ENCODE results near the gene SLC39A10. TPM values are rescaled to one million over a fixed set of nuclear protein-coding genes. Genes with fewer than 3 reads are reported as not detected.

The SLC39A10 gene, protein sequence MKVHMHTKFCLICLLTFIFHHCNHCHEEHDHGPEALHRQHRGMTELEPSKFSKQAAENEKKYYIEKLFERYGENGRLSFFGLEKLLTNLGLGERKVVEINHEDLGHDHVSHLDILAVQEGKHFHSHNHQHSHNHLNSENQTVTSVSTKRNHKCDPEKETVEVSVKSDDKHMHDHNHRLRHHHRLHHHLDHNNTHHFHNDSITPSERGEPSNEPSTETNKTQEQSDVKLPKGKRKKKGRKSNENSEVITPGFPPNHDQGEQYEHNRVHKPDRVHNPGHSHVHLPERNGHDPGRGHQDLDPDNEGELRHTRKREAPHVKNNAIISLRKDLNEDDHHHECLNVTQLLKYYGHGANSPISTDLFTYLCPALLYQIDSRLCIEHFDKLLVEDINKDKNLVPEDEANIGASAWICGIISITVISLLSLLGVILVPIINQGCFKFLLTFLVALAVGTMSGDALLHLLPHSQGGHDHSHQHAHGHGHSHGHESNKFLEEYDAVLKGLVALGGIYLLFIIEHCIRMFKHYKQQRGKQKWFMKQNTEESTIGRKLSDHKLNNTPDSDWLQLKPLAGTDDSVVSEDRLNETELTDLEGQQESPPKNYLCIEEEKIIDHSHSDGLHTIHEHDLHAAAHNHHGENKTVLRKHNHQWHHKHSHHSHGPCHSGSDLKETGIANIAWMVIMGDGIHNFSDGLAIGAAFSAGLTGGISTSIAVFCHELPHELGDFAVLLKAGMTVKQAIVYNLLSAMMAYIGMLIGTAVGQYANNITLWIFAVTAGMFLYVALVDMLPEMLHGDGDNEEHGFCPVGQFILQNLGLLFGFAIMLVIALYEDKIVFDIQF
- polyA plus RNA-seq (2013, experiment 1 of 2) = 86.7 TPM
- 88.5 TPM for polyA plus RNA-seq (2013, experiment 2 of 2)

DNA sequence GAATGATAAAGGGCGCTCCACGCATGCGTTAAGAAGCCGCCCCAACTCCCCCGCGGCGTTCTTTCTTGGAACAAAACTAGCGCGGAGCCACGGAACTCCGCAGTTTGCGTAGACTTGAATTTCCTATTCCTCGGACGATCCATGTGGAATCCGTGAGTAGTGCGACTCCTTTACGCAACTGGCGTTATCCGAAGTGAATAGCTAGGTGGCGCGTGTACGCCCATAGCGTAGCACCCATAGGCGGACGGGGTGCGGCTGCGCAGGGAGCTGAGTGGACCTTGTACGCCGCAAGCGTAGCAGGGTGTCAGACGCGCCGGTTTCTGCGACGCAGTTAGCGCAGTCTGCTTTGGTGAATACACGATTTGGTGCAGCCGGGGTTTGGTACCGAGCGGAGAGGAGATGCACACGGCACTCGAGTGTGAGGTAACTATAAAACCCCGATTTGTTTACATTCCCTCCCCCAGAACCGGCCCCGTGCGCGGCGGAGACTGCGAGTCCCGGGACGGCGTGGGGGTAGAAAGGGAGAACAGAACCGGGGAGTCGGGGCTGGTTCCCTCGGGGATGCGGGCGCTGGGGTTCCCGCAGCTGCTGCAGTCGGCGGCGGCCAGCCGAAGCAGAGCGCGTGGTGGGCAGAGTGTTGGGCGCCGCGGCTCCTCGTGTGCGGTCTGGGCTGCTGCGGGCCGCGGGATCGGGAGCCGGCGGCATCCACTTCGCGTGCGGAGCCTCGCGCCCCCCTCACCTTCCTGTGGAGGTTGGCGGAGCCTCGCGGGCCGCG lies at the start of gene SLC39A10:
TSS of gene SLC39A10 (plus strand) at position 368 of the 775 bp plus-strand sequence. CDS start 22,817 bp downstream, outside the sequence.
- H3K4me1 ChIP-seq (ENCODE audit: control insufficient read depth in 2 of 2, insufficient read depth in 1 of 2, low read depth in 1 of 2, low read length in 2 of 2) = peaks cover 4% of the 10 kb centered on the region in 2 donors
- peak within 1 kb of the TSS; percentile 94 for H2AK5ac ChIP-seq (ENCODE audit: low read depth, low read length)
- H3K14ac ChIP-seq (ENCODE audit: low read length) = peak within 1 kb of the TSS; percentile 97
- peaks cover 2% of the 10 kb centered on the region for H3K79me1 ChIP-seq (ENCODE audit: low read depth, low read length)
- no peaks in the 10 kb centered on the region for H3K9me3 ChIP-seq (replicated peaks in 1 of 2; ENCODE audit: control insufficient read depth in 2 of 2, insufficient read depth in 1 of 2, low read depth in 1 of 2, low read length in 2 of 2)
- no CpG with 5 or more reads among the region's 85 CpGs for WGBS, 2 donors (ENCODE audit: extremely low coverage in 2 of 2, insufficient read length in 2 of 2, insufficient replicate concordance in 1 of 2)
- H3K4ac ChIP-seq (ENCODE audit: low read length) = peak within 1 kb of the TSS; percentile 89
- peak; percentile 97 for DNase-seq (ENCODE audit: low spot score)
- H3K9ac ChIP-seq (ENCODE audit: low read depth, low read length, poor library complexity) = peak within 1 kb of the TSS; percentile 98
- H2BK12ac ChIP-seq (ENCODE audit: low read length) = no peak within 1 kb of the TSS
- H2AFZ ChIP-seq (ENCODE audit: low read length) = peak within 1 kb of the TSS; percentile 90
- peak within 1 kb of the TSS; percentile 68 to 98 for H3K4me3 ChIP-seq (ENCODE audit: low read length in 2 of 2)
- H3K18ac ChIP-seq (ENCODE audit: low read length) = peak within 1 kb of the TSS; percentile 100
- H4K8ac ChIP-seq (ENCODE audit: low read depth, low read length) = peak within 1 kb of the TSS; percentile 43
- peaks cover 0 to 11% of the 10 kb centered on the region in 2 donors for H3K36me3 ChIP-seq (replicated peaks in 1 of 2; ENCODE audit: control insufficient read depth in 2 of 2, insufficient read depth in 2 of 2, low read length in 2 of 2)
- H3K27ac ChIP-seq (replicated peaks; ENCODE audit: low read length) = peak within 1 kb of the TSS; percentile 83
- H2BK120ac ChIP-seq (ENCODE audit: low read depth, low read length) = no peak within 1 kb of the TSS
- H3K27me3 ChIP-seq (ENCODE audit: control insufficient read depth in 3 of 3, insufficient read depth in 3 of 3, low read depth in 1 of 3, low read length in 3 of 3) = no peaks in the 10 kb centered on the region
- H2BK5ac ChIP-seq (ENCODE audit: low read length) = peak within 1 kb of the TSS; percentile 99
- H3K23ac ChIP-seq (ENCODE audit: low read depth, low read length, poor library complexity) = peak within 1 kb of the TSS; percentile 98
- H4K91ac ChIP-seq (ENCODE audit: low read depth, low read length, poor library complexity) = peak within 1 kb of the TSS; percentile 72
- peak within 1 kb of the TSS; percentile 43 for H3K4me2 ChIP-seq (ENCODE audit: insufficient read depth, low read length, poor library complexity, severe bottlenecking)
- peak within 1 kb of the TSS; percentile 17 for H2BK15ac ChIP-seq (ENCODE audit: low read length)

DNA sequence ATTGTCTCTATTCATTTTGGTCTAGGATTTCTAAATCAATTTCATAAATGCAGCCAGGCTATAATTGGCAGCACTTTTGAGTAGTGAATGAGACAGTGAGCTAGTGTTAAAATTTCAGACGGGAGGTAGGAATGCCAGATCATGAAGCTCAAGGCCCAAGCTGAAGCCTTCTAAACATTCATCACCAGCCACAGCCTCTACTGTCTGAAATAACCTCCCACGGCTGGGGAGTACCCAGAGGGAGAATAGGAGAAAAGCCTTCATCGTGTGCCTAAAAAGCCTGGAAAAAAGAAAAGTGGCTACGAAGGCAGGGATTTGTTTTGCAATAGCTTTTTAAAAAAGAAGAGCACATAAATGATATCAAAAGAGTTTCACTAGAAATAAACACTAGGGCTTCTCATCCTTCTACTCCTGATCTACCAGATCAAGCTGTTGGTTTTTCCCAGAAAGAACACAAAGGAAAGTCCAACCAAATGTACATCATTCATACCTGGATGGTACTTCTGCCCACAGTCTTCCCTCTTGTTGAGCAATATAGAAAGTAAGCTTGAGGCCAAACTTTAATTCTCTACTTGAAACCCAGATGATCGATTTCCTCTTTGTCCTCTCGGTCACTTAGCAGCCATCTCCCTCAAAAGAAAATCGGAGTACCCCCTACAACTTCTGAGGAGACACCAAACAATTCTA lies 48.1 kb upstream of the SLC39A10 start:
- Histone ChIP-seq H3K4me2 (ENCODE audit: insufficient read depth, low read length, poor library complexity, severe bottlenecking) (no peak overlapping the region), H3K14ac (ENCODE audit: low read length) (no peak overlapping the region), H3K79me1 (ENCODE audit: low read depth, low read length) (no peaks in the 10 kb centered on the region), H2AFZ (ENCODE audit: low read length) (no peak overlapping the region), H4K91ac (ENCODE audit: low read depth, low read length, poor library complexity) (no peak overlapping the region), H3K9me3 (replicated peaks in 1 of 2; ENCODE audit: control insufficient read depth in 2 of 2, insufficient read depth in 1 of 2, low read depth in 1 of 2, low read length in 2 of 2) (no peaks in the 10 kb centered on the region), H3K18ac (ENCODE audit: low read length) (no peak overlapping the region), H3K27ac (replicated peaks; ENCODE audit: low read length) (no peak overlapping the region), H3K36me3 (replicated peaks in 1 of 2; ENCODE audit: control insufficient read depth in 2 of 2, insufficient read depth in 2 of 2, low read length in 2 of 2) (no peaks in the 10 kb centered on the region), H3K4ac (ENCODE audit: low read length) (no peak overlapping the region), H2BK12ac (ENCODE audit: low read length) (no peak overlapping the region), H4K8ac (ENCODE audit: low read depth, low read length) (no peak overlapping the region), H3K4me3 (ENCODE audit: low read length in 2 of 2) (no peak overlapping the region), H2BK5ac (ENCODE audit: low read length) (no peak overlapping the region), H3K4me1 (ENCODE audit: control insufficient read depth in 2 of 2, insufficient read depth in 1 of 2, low read depth in 1 of 2, low read length in 2 of 2) (peaks cover 0 to 4% of the 10 kb centered on the region in 2 donors), H3K9ac (ENCODE audit: low read depth, low read length, poor library complexity) (no peak overlapping the region), H2AK5ac (ENCODE audit: low read depth, low read length) (no peak overlapping the region), H2BK120ac (ENCODE audit: low read depth, low read length) (no peak overlapping the region), H3K23ac (ENCODE audit: low read depth, low read length, poor library complexity) (no peak overlapping the region), H2BK15ac (ENCODE audit: low read length) (no peak overlapping the region), H3K27me3 (ENCODE audit: control insufficient read depth in 3 of 3, insufficient read depth in 3 of 3, low read depth in 1 of 3, low read length in 3 of 3) (no peaks in the 10 kb centered on the region)
- no peak for DNase-seq (ENCODE audit: low spot score)
- WGBS, 2 donors (ENCODE audit: extremely low coverage in 2 of 2, insufficient read length in 2 of 2, insufficient replicate concordance in 1 of 2) = no CpG with 5 or more reads among the region's 7 CpGs

DNA sequence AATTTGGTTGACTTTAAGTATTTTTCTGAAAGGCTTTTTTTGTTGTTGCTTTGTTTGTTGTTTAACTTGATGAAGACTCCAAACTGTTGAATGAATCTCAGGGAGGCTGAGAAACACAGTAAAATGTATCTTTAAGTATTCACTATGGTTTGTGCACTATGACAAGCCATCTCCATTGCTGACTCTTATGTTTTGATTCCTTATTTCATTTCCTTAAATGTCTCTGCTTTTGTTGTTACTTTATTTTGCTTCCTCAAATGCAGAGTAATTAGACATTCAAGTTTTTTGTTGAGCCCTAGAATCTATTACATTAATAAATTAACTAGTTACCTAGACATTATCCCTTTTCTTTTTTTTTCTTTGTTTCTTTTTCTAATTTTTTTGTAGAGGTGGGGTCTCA lies 46.3 kb upstream of the SLC39A10 start:
- no peak overlapping the region for H2BK12ac ChIP-seq (ENCODE audit: low read length)
- no peak overlapping the region for H2BK5ac ChIP-seq (ENCODE audit: low read length)
- H3K27ac ChIP-seq (replicated peaks; ENCODE audit: low read length) = no peak overlapping the region
- no peak overlapping the region for H3K4me2 ChIP-seq (ENCODE audit: insufficient read depth, low read length, poor library complexity, severe bottlenecking)
- DNase-seq (ENCODE audit: low spot score) = no peak
- no peak overlapping the region for H2AK5ac ChIP-seq (ENCODE audit: low read depth, low read length)
- H2BK15ac ChIP-seq (ENCODE audit: low read length) = no peak overlapping the region
- no peak overlapping the region for H3K4me3 ChIP-seq (ENCODE audit: low read length in 2 of 2)
- peaks cover 0 to 4% of the 10 kb centered on the region in 2 donors for H3K4me1 ChIP-seq (ENCODE audit: control insufficient read depth in 2 of 2, insufficient read depth in 1 of 2, low read depth in 1 of 2, low read length in 2 of 2)
- no peak overlapping the region for H3K14ac ChIP-seq (ENCODE audit: low read length)
- no peak overlapping the region for H4K8ac ChIP-seq (ENCODE audit: low read depth, low read length)
- H3K18ac ChIP-seq (ENCODE audit: low read length) = no peak overlapping the region
- no peak overlapping the region for H2BK120ac ChIP-seq (ENCODE audit: low read depth, low read length)
- H3K36me3 ChIP-seq (replicated peaks in 1 of 2; ENCODE audit: control insufficient read depth in 2 of 2, insufficient read depth in 2 of 2, low read length in 2 of 2) = no peaks in the 10 kb centered on the region
- H3K4ac ChIP-seq (ENCODE audit: low read length) = no peak overlapping the region
- no peak overlapping the region for H2AFZ ChIP-seq (ENCODE audit: low read length)
- H3K9me3 ChIP-seq (replicated peaks in 1 of 2; ENCODE audit: control insufficient read depth in 2 of 2, insufficient read depth in 1 of 2, low read depth in 1 of 2, low read length in 2 of 2) = no peaks in the 10 kb centered on the region
- no peak overlapping the region for H3K23ac ChIP-seq (ENCODE audit: low read depth, low read length, poor library complexity)
- H3K27me3 ChIP-seq (ENCODE audit: control insufficient read depth in 3 of 3, insufficient read depth in 3 of 3, low read depth in 1 of 3, low read length in 3 of 3) = no peaks in the 10 kb centered on the region
- H4K91ac ChIP-seq (ENCODE audit: low read depth, low read length, poor library complexity) = no peak overlapping the region
- H3K79me1 ChIP-seq (ENCODE audit: low read depth, low read length) = no peaks in the 10 kb centered on the region
- no peak overlapping the region for H3K9ac ChIP-seq (ENCODE audit: low read depth, low read length, poor library complexity)
